ENCODE results near the gene ACBD4. TPM values are rescaled to one million over a fixed set of nuclear protein-coding genes. Genes with fewer than 3 reads are reported as not detected.

The ACBD4 gene
- total and polyA plus RNA-seq, 10 of the 15 experiments (the other 5 are each of a cell fraction or from before 2014, with no cell fraction given): 0.20 to 13.8 (median 6.9) TPM

- no peak for TF ChIP-seq REST (IDR thresholded peaks at IDR 0.05; ENCODE audit: low read depth, low read length)
- no peak for TF ChIP-seq IRF4 (IDR thresholded peaks at IDR 0.05; ENCODE audit: low read depth, low read length)
- TF ChIP-seq EP300 (IDR thresholded peaks at IDR 0.05; ENCODE audit: borderline replicate concordance in 1 of 2, control insufficient read depth in 1 of 2, low read depth in 2 of 2, low read length in 2 of 2): no peak
- TF ChIP-seq SREBF2 (IDR thresholded peaks at IDR 0.05; ENCODE audit: low read length): no peak
- no peak for TF ChIP-seq ATF2 (IDR thresholded peaks at IDR 0.05; ENCODE audit: low read length)
- no peak; the same call in 1 of the 2 replicates for TF ChIP-seq POLR2AphosphoS5 (IDR thresholded peaks at IDR 0.05; ENCODE audit: low read length)
- 0 out of 2 replicates have a peak, but pooled peaks have one; percentile 39 for TF ChIP-seq PAX5 (IDR thresholded peaks at IDR 0.05; ENCODE audit: borderline replicate concordance, low read depth, low read length)
- TF ChIP-seq BCL11A (IDR thresholded peaks at IDR 0.05; ENCODE audit: low read depth, low read length): no peak
- no peak for TF ChIP-seq SRF (IDR thresholded peaks at IDR 0.05; ENCODE audit: low read depth in 2 of 2, low read length in 2 of 2)
- TF ChIP-seq EGR1 (IDR thresholded peaks at IDR 0.05; ENCODE audit: borderline replicate concordance in 1 of 2, low read depth in 2 of 2, low read length in 2 of 2): no peak
- no peak for TF ChIP-seq ZNF24 (IDR thresholded peaks at IDR 0.05)
- peak; percentile 78; the same call in 1 of the 2 replicates for TF ChIP-seq ZNF592 (IDR thresholded peaks at IDR 0.05)
- TF ChIP-seq PRDM15 (CRISPR knock-in tag; IDR thresholded peaks at IDR 0.05): no peak
- no peak for TF ChIP-seq ATF3 (IDR thresholded peaks at IDR 0.05; ENCODE audit: borderline replicate concordance, extremely low read depth, low read depth, low read length)
Observed at GRCh38 chr17:45149037-45149668, 13.7 kb downstream of the ACBD4 start (continued).

All from GM12878 (cell line).